Measurements from ENCODE around the gene RHOG. TPM values are rescaled to one million over a fixed set of nuclear protein-coding genes. Genes with fewer than 3 reads are reported as not detected.

RHOG gene
- total RNA-seq: 100 to 1,000 TPM; 154 to 164 TPM

- DNase-seq (ENCODE audit: low spot score) (no peak), ATAC-seq (peak; percentile 85 to 89)
- H3K9me3 Mint-ChIP-seq: no peaks in the 10 kb centered on the region
- H3K27me3 Mint-ChIP-seq: no peaks in the 10 kb centered on the region
- peaks cover 40 to 44% of the 10 kb centered on the region in 2 donors for H3K4me1 Mint-ChIP-seq (ENCODE audit: low read depth in 2 of 2)
- H3K36me3 Mint-ChIP-seq: peaks cover 12% of the 10 kb centered on the region
- peak within 1 kb of the TSS; percentile 100 for H3K4me3 Mint-ChIP-seq
- H3K27ac Mint-ChIP-seq: peak within 1 kb of the TSS; percentile 96 to 99
Observed at GRCh38 chr11:3840870-3841425, at the start of gene RHOG. TSS of gene RHOG (minus strand) at chr11:3840959. CDS start at chr11:3828138, 12,821 bp downstream.

- no peak overlapping the region for H3K4me3 Mint-ChIP-seq
- no peaks in the 10 kb centered on the region for H3K9me3 Mint-ChIP-seq
- peak overlapping the region in 1 of 2 donors; percentile 18 for H3K27ac Mint-ChIP-seq
- no peaks in the 10 kb centered on the region for H3K27me3 Mint-ChIP-seq
- DNase-seq (ENCODE audit: low spot score): no peak
- no peak for ATAC-seq
- H3K4me1 Mint-ChIP-seq (ENCODE audit: low read depth in 2 of 2): peaks cover 47 to 51% of the 10 kb centered on the region in 2 donors
- H3K36me3 Mint-ChIP-seq: no peaks in the 10 kb centered on the region
Observed at GRCh38 chr11:3890014-3890413, 49.3 kb upstream of the RHOG start.

GRCh38 chr11:3888876-3889275, 48.1 kb upstream of the RHOG start:
- Mint-ChIP-seq H3K27me3 (no peaks in the 10 kb centered on the region), H3K9me3 (no peaks in the 10 kb centered on the region), H3K4me3 (no peak overlapping the region), H3K27ac (no peak overlapping the region), H3K4me1 (ENCODE audit: low read depth in 2 of 2) (peaks cover 46 to 53% of the 10 kb centered on the region in 2 donors), H3K36me3 (no peaks in the 10 kb centered on the region)
- no peak for DNase-seq (ENCODE audit: low spot score)
- ATAC-seq: no peak

- Mint-ChIP-seq H3K4me3 (no peak overlapping the region), H3K27me3 (no peaks in the 10 kb centered on the region), H3K4me1 (ENCODE audit: low read depth in 2 of 2) (peaks cover 44 to 48% of the 10 kb centered on the region in 2 donors), H3K9me3 (no peaks in the 10 kb centered on the region), H3K36me3 (no peaks in the 10 kb centered on the region), H3K27ac (peak overlapping the region in 1 of 2 donors; percentile 54)
- ATAC-seq (no peak), DNase-seq (ENCODE audit: low spot score) (no peak)
Observed at GRCh38 chr11:3886985-3887384, 46.2 kb upstream of the RHOG start.

- Mint-ChIP-seq H3K27me3 (no peaks in the 10 kb centered on the region), H3K9me3 (no peaks in the 10 kb centered on the region), H3K27ac (peak overlapping the region in 1 of 2 donors; percentile 40), H3K4me3 (no peak overlapping the region), H3K4me1 (ENCODE audit: low read depth in 2 of 2) (peaks cover 46 to 53% of the 10 kb centered on the region in 2 donors), H3K36me3 (no peaks in the 10 kb centered on the region)
- ATAC-seq: no peak
- DNase-seq (ENCODE audit: low spot score): no peak
Observed at GRCh38 chr11:3885855-3886254, 45.1 kb upstream of the RHOG start.

- no peaks in the 10 kb centered on the region for H3K27me3 Mint-ChIP-seq
- DNase-seq (ENCODE audit: low spot score): no peak
- peak overlapping the region; percentile 28 for H3K4me3 Mint-ChIP-seq
- no peaks in the 10 kb centered on the region for H3K9me3 Mint-ChIP-seq
- H3K27ac Mint-ChIP-seq: peak overlapping the region in 1 of 2 donors; percentile 83
- no peaks in the 10 kb centered on the region for H3K36me3 Mint-ChIP-seq
- ATAC-seq: no peak
- H3K4me1 Mint-ChIP-seq (ENCODE audit: low read depth in 2 of 2): peaks cover 61 to 66% of the 10 kb centered on the region in 2 donors
Observed at GRCh38 chr11:3882655-3883054, 41.9 kb upstream of the RHOG start.

- Mint-ChIP-seq H3K9me3 (no peaks in the 10 kb centered on the region), H3K4me1 (ENCODE audit: low read depth in 2 of 2) (peaks cover 64 to 66% of the 10 kb centered on the region in 2 donors), H3K27ac (peak overlapping the region; percentile 84 to 92), H3K36me3 (no peaks in the 10 kb centered on the region), H3K4me3 (peak overlapping the region; percentile 55), H3K27me3 (no peaks in the 10 kb centered on the region)
- ATAC-seq (peak; percentile 52 to 62), DNase-seq (ENCODE audit: low spot score) (no peak)
Observed at GRCh38 chr11:3880724-3881123, 40.0 kb upstream of the RHOG start.

GRCh38 chr11:3879967-3880542, 39.3 kb upstream of the RHOG start:
- no peaks in the 10 kb centered on the region for H3K27me3 Mint-ChIP-seq
- DNase-seq (ENCODE audit: low spot score): no peak
- H3K27ac Mint-ChIP-seq: peak overlapping the region; percentile 84 to 92
- H3K36me3 Mint-ChIP-seq: no peaks in the 10 kb centered on the region
- H3K4me1 Mint-ChIP-seq (ENCODE audit: low read depth in 2 of 2): peaks cover 65 to 66% of the 10 kb centered on the region in 2 donors
- peak overlapping the region; percentile 55 for H3K4me3 Mint-ChIP-seq
- ATAC-seq: peak in 1 of 2 donors; percentile 51
- no peaks in the 10 kb centered on the region for H3K9me3 Mint-ChIP-seq

- DNase-seq (ENCODE audit: low spot score) (no peak), ATAC-seq (peak in 1 of 2 donors; percentile 50)
- no peaks in the 10 kb centered on the region for H3K9me3 Mint-ChIP-seq
- H3K27ac Mint-ChIP-seq: peak overlapping the region; percentile 84 to 92
- peak overlapping the region; percentile 55 for H3K4me3 Mint-ChIP-seq
- no peaks in the 10 kb centered on the region for H3K27me3 Mint-ChIP-seq
- H3K36me3 Mint-ChIP-seq: no peaks in the 10 kb centered on the region
- H3K4me1 Mint-ChIP-seq (ENCODE audit: low read depth in 2 of 2): peaks cover 68 to 70% of the 10 kb centered on the region in 2 donors
Observed at GRCh38 chr11:3879216-3879966, 38.6 kb upstream of the RHOG start.

- H3K27ac Mint-ChIP-seq: peak overlapping the region; percentile 15 to 84
- peaks cover 59 to 62% of the 10 kb centered on the region in 2 donors for H3K4me1 Mint-ChIP-seq (ENCODE audit: low read depth in 2 of 2)
- no peak for DNase-seq (ENCODE audit: low spot score)
- no peaks in the 10 kb centered on the region for H3K36me3 Mint-ChIP-seq
- H3K9me3 Mint-ChIP-seq: no peaks in the 10 kb centered on the region
- no peak for ATAC-seq
- H3K27me3 Mint-ChIP-seq: no peaks in the 10 kb centered on the region
- no peak overlapping the region for H3K4me3 Mint-ChIP-seq
Observed at GRCh38 chr11:3878258-3878584, 37.5 kb upstream of the RHOG start.

- H3K4me3 Mint-ChIP-seq: no peak overlapping the region
- DNase-seq (ENCODE audit: low spot score): no peak
- peaks cover 56 to 58% of the 10 kb centered on the region in 2 donors for H3K4me1 Mint-ChIP-seq (ENCODE audit: low read depth in 2 of 2)
- no peaks in the 10 kb centered on the region for H3K36me3 Mint-ChIP-seq
- no peaks in the 10 kb centered on the region for H3K27me3 Mint-ChIP-seq
- peak overlapping the region; percentile 15 to 84 for H3K27ac Mint-ChIP-seq
- H3K9me3 Mint-ChIP-seq: no peaks in the 10 kb centered on the region
- ATAC-seq: no peak
Observed at GRCh38 chr11:3877364-3878257, 36.9 kb upstream of the RHOG start.

- Mint-ChIP-seq H3K4me3 (no peak overlapping the region), H3K27ac (no peak overlapping the region)
- no peak for ATAC-seq
Observed at GRCh38 chr11:3876613-3877012, 35.9 kb upstream of the RHOG start.

GRCh38 chr11:3873712-3874349, 33.1 kb upstream of the RHOG start:
- H3K27ac Mint-ChIP-seq: peak overlapping the region in 1 of 2 donors; percentile 24
- no peak for ATAC-seq

More at GRCh38 chr11:3876613-3877012, 35.9 kb upstream of the RHOG start:
- DNase-seq (ENCODE audit: low spot score): no peak
- Mint-ChIP-seq H3K27me3 (no peaks in the 10 kb centered on the region), H3K9me3 (no peaks in the 10 kb centered on the region), H3K36me3 (no peaks in the 10 kb centered on the region), H3K4me1 (ENCODE audit: low read depth in 2 of 2) (peaks cover 61% of the 10 kb centered on the region in 2 donors)

More at GRCh38 chr11:3873712-3874349, 33.1 kb upstream of the RHOG start:
- Mint-ChIP-seq H3K4me1 (ENCODE audit: low read depth in 2 of 2) (peaks cover 53 to 58% of the 10 kb centered on the region in 2 donors), H3K9me3 (no peaks in the 10 kb centered on the region), H3K36me3 (no peaks in the 10 kb centered on the region), H3K4me3 (no peak overlapping the region), H3K27me3 (no peaks in the 10 kb centered on the region)
- DNase-seq (ENCODE audit: low spot score): no peak

Data from natural killer cell treated with Interleukin-12 subunit alpha and Interleukin-12 subunit beta and Interleukin-15 and Interleukin-18, amount 100 ng/mL, for 72 hours (primary cell).